Fibroblast of peridontal ligament (primary cell): ENCODE results near the gene SMAD6.
A peak's percentile ranks its signal among the peaks of the same experiment; 100 is the strongest.
"Not testable (repeated sequence)": the region's sequence is repeated elsewhere in the genome, so short reads cannot be mapped to it uniquely, and the experiment has no call there.

Experiments
- DNase-seq: peaks from one replicate; pipeline ENCODE4 v3.0.0-alpha.2; 2010; ENCODE audit errors: extremely low read depth

The SMAD6 gene

DNA sequence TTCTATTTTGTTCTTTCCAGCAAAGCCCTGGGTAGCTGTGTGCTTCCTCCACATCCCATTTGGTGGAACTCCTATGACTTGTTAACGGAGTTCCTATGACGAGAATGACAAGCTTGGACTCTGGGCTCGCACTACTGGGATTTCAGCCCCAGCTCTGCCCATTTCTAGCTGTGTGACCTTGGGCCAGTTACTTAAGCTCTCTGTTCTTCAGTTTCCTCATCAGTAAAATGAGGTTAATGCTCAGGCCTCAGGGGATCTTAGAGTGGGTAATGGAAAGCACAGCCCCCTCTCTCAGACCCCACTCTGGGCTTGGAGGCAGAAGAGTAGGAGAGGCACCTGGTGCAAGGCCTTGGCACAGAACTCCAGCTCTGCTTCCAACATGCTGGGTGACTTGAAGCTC lies 123.1 kb downstream of the SMAD6 start:
- no peak for DNase-seq

DNA sequence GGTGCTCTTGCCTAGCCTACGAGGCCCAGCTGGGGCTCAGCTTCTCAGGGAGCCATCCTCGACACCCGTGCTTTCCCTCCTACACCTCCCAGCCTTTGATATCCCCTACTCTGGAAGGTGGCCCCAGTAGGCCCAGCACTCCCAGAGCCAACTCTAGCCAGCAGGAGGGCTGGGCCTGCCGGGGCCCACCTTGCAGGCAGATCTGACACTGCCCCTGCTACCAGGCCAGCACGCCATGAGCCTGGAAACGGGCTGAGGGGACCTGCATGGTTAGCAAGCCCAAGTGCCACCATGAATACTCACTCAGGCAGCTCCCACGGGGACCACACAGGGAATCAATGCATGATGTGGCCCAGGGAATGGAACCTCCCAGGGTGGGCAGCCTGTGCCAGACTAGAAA lies 123.7 kb downstream of the SMAD6 start:
- no peak for DNase-seq

GRCh38 chr15:66826507-66826906 lies 124.5 kb downstream of the SMAD6 start:
- no peak for DNase-seq

GRCh38 chr15:66827039-66827697 lies 125.1 kb downstream of the SMAD6 start:
- no peak for DNase-seq

- DNase-seq, result no peak
Measured at GRCh38 chr15:66827698-66828055, 125.6 kb downstream of the SMAD6 start.

DNA sequence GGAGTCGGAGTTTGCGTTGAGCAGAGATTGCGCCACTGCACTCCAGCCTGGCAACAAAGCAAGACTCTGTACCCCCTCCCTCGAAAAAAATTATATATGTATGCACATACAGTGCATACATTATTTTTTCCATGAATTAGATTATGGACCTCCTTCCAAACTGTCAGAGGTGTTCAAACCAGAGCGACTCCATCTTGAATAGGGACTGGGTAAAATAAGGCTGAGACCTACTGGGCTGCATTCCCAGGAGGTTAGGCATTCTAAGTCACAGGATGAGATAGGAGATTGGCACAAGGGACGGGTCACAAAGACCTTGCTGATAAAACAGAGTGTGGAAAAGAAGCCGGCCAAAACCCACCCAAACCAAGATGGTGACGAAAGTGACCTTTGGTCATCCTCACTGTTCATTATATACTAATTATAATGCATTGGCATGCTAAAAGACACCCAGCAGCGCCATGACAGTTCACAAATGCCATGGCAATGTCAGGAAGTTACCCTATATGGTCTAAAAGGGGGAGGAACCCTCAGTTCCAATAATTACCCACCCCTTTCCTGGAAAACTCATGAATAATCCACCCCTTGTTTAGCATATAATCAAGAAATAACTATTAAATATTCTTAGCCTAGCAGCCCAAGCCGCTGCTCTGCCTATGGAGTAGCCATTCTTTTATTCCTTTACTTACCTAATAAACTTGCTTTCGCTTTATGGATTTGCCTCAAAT lies 126.9 kb downstream of the SMAD6 start:
- not testable (repeated sequence) for DNase-seq

- DNase-seq, result no peak
Measured at GRCh38 chr15:66829551-66830121, 127.6 kb downstream of the SMAD6 start.

GRCh38 chr15:66830358-66830757 lies 128.3 kb downstream of the SMAD6 start:
- peak; percentile 75 for DNase-seq

- DNase-seq, result no peak
Measured at GRCh38 chr15:66830823-66831222, 128.8 kb downstream of the SMAD6 start.

DNA sequence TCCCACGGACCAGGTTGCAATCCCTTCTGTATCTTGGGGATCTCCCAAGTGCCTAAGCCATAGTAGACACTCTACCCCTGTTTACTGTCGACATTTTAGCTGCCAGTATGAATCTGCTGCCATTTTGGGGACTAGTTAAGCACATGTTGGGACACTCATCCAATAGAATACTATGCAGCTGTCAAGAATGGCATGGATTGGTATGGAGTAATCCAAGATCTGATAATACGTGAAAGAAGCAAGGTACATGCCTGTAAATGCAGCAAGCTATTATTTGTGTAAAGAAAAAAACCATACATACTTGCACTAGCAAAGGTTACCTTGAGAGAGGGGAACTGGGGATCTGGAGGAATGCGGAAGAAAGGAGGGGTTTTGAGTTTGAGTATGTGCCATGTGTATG lies 129.3 kb downstream of the SMAD6 start:
- DNase-seq, result no peak

DNA sequence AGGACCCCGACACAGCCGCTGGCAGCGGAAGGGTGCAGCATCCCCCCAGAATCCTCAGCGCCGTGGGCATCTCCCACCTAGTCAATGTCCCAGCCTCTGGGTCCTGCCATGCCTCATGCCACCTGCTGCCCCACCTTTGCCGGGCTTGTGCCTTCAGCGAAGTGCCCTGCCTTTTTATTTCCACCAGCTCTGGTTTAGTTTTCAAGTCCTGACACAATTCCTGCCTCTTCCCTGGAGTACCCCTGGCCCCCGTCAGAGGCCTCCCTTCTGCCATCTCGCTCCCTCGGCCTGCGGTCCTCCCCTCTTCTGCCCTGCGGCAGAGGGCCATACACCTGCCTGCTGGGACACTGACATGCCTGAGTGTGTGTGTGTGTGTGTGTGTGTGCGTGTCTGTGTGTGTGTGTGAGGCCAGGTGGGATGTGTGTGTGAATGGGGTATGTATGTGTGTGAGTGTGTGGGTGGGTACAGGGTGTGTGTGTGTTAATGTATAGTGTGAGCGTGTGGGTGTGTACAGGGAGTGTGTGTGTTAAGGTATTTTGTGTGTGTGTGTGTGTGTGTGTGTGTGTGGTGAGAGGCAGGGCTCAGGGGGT lies 129.9 kb downstream of the SMAD6 start:
- DNase-seq, result no peak
